HEK293 (cell line): ENCODE data around the gene IQCE.

ENCODE experiments used
- CTCF ChIA-PET: fragments of 350-600 bp; formaldehyde crosslinking; extraction: SDS; loops from one replicate; lab custom pipeline; 2021; ENCODE audit warnings: antibody characterized with exemption; lab: Yijun Ruan, JAX
- POLR2A ChIA-PET: fragments of 300-600 bp; formaldehyde crosslinking; extraction: SDS; loops from one replicate; lab custom pipeline; 2020; ENCODE audit warnings: antibody characterized with exemption, inconsistent platforms; lab: Yijun Ruan, JAX
- H3K27ac ChIP-seq: fragments of 200-500 bp; sonication (Bioruptor generic); 2 replicates; pipeline ENCODE4 v1.5.1; 2014; ENCODE audit warnings: low read depth, low read length, control low read depth, inconsistent platforms; ENCODE audit errors: extremely low read depth
- H3K36me3 ChIP-seq, 2 experiments: fragments of 200-500 bp in 1 of 2; sonication (Bioruptor generic) in 1 of 2; 1 replicate in 1 of 2; 2 replicates in 1 of 2; pipeline ENCODE4 v1.5.1; 2014 to 2017; ENCODE audit warnings: inconsistent platforms in 2 of 2, low read length in 2 of 2; ENCODE audit not compliant: control insufficient read depth in 2 of 2, insufficient read depth in 1 of 2
- H3K4me1 ChIP-seq: fragments of 200-500 bp; sonication (Bioruptor generic); 2 replicates; pipeline ENCODE4 v1.5.1; 2014; ENCODE audit warnings: mild to moderate bottlenecking, low read length, inconsistent platforms; ENCODE audit not compliant: control insufficient read depth, insufficient read depth
- H3K4me3 ChIP-seq: 2 replicates; pipeline ENCODE4 v1.5.1; 2011; ENCODE audit warnings: low read depth, mild to moderate bottlenecking, control low read depth, low read length, moderate library complexity
- H3K9me3 ChIP-seq: fragments of 200-500 bp; sonication (Bioruptor generic); 2 replicates; pipeline ENCODE4 v1.5.1; 2014; ENCODE audit warnings: low read depth, low read length, inconsistent platforms; ENCODE audit not compliant: control insufficient read depth, insufficient read depth
- ATF2 ChIP-seq: fragments of 450-650 bp; formaldehyde crosslinking; IDR thresholded peaks from 2 replicates; pipeline ENCODE4 v1.5.1; 2016; ENCODE audit warnings: missing biosample characterization, missing genetic modification characterization, low read depth
- BCL11A ChIP-seq: fragments of 450-650 bp; formaldehyde crosslinking; IDR thresholded peaks from 2 replicates; pipeline ENCODE4 v1.5.1; 2016; ENCODE audit warnings: low read depth, missing biosample characterization, missing genetic modification characterization
- BCL11B ChIP-seq: fragments of 450-650 bp; formaldehyde crosslinking; IDR thresholded peaks from 2 replicates; pipeline ENCODE4 v1.5.1; 2016; ENCODE audit warnings: low read depth, missing biosample characterization, missing genetic modification characterization
- EGR2 ChIP-seq: fragments of 450-650 bp; formaldehyde crosslinking; IDR thresholded peaks from 2 replicates; pipeline ENCODE4 v1.5.1; 2016; ENCODE audit warnings: low read depth, missing biosample characterization, missing genetic modification characterization
- KLF10 ChIP-seq: fragments of 450-650 bp; IDR thresholded peaks from 2 replicates; pipeline ENCODE4 v1.5.1; 2018; ENCODE audit warnings: missing biosample characterization, mild to moderate bottlenecking, missing genetic modification characterization
- KLF7 ChIP-seq: fragments of 450-650 bp; formaldehyde crosslinking; IDR thresholded peaks from 2 replicates; pipeline ENCODE4 v1.5.1; 2016; ENCODE audit warnings: missing biosample characterization, missing genetic modification characterization, borderline replicate concordance
- KLF9 ChIP-seq: fragments of 450-650 bp; formaldehyde crosslinking; IDR thresholded peaks from 2 replicates; pipeline ENCODE4 v1.5.1; 2016; ENCODE audit warnings: missing biosample characterization, missing genetic modification characterization, low read depth
- OSR2 ChIP-seq: fragments of 450-650 bp; formaldehyde crosslinking; IDR thresholded peaks from 2 replicates; pipeline ENCODE4 v1.5.1; 2016; ENCODE audit warnings: missing biosample characterization, missing genetic modification characterization
- PRDM6 ChIP-seq: fragments of 450-650 bp; formaldehyde crosslinking; IDR thresholded peaks from 2 replicates; pipeline ENCODE4 v1.5.1; 2017; ENCODE audit warnings: missing biosample characterization, missing genetic modification characterization
- REPIN1 ChIP-seq: fragments of 450-650 bp; formaldehyde crosslinking; IDR thresholded peaks from 2 replicates; pipeline ENCODE4 v1.5.1; 2017; ENCODE audit warnings: missing biosample characterization, missing genetic modification characterization, low read depth
- SCRT1 ChIP-seq: fragments of 450-650 bp; formaldehyde crosslinking; IDR thresholded peaks from 2 replicates; pipeline ENCODE4 v1.5.1; 2016; ENCODE audit warnings: missing biosample characterization, missing genetic modification characterization, borderline replicate concordance
- SCRT2 ChIP-seq: fragments of 450-650 bp; formaldehyde crosslinking; IDR thresholded peaks from 2 replicates; pipeline ENCODE4 v1.5.1; 2016; ENCODE audit warnings: missing biosample characterization, missing genetic modification characterization
- YY2 ChIP-seq: fragments of 450-650 bp; formaldehyde crosslinking; IDR thresholded peaks from 2 replicates; pipeline ENCODE4 v1.5.1; 2016; ENCODE audit warnings: missing biosample characterization, missing genetic modification characterization
- ZBTB11 ChIP-seq: fragments of 450-650 bp; formaldehyde crosslinking; conservative IDR thresholded peaks from 2 replicates; pipeline ENCODE4 v1.5.1; 2016; ENCODE audit warnings: low read depth, missing biosample characterization, missing genetic modification characterization
- ZBTB8A ChIP-seq: fragments of 450-650 bp; formaldehyde crosslinking; IDR thresholded peaks from 2 replicates; pipeline ENCODE4 v1.5.1; 2016; ENCODE audit warnings: missing biosample characterization, missing genetic modification characterization
- ZIC2 ChIP-seq: fragments of 450-650 bp; formaldehyde crosslinking; IDR thresholded peaks from 2 replicates; pipeline ENCODE4 v1.5.1; 2016; ENCODE audit warnings: missing biosample characterization, missing genetic modification characterization
- ZNF146 ChIP-seq: fragments of 450-650 bp; formaldehyde crosslinking; IDR thresholded peaks from 2 replicates; pipeline ENCODE4 v1.5.1; 2016; ENCODE audit warnings: missing biosample characterization, missing genetic modification characterization
- ZNF175 ChIP-seq: fragments of 450-650 bp; formaldehyde crosslinking; IDR thresholded peaks from 2 replicates; pipeline ENCODE4 v1.5.1; 2016; ENCODE audit warnings: missing biosample characterization, missing genetic modification characterization
- ZNF335 ChIP-seq: fragments of 450-650 bp; formaldehyde crosslinking; conservative IDR thresholded peaks from 2 replicates; pipeline ENCODE4 v1.5.1; 2016; ENCODE audit warnings: missing biosample characterization, missing genetic modification characterization
- ZNF366 ChIP-seq: fragments of 450-650 bp; formaldehyde crosslinking; conservative IDR thresholded peaks from 2 replicates; pipeline ENCODE4 v1.5.1; 2016; ENCODE audit warnings: missing biosample characterization, missing genetic modification characterization
- ZNF37A ChIP-seq: fragments of 450-650 bp; IDR thresholded peaks from 2 replicates; pipeline ENCODE4 v1.5.1; 2018; ENCODE audit warnings: missing biosample characterization, missing genetic modification characterization
- ZNF404 ChIP-seq: fragments of 450-650 bp; formaldehyde crosslinking; IDR thresholded peaks from 2 replicates; pipeline ENCODE4 v1.5.1; 2017; ENCODE audit warnings: missing biosample characterization, missing genetic modification characterization
- ZNF501 ChIP-seq: fragments of 450-650 bp; formaldehyde crosslinking; IDR thresholded peaks from 2 replicates; pipeline ENCODE4 v1.5.1; 2016; ENCODE audit warnings: missing biosample characterization, missing genetic modification characterization
- ZNF513 ChIP-seq: fragments of 450-650 bp; IDR thresholded peaks from 2 replicates; pipeline ENCODE4 v1.5.1; 2018; ENCODE audit warnings: missing biosample characterization, missing genetic modification characterization
- ZNF558 ChIP-seq: fragments of 450-650 bp; formaldehyde crosslinking; IDR thresholded peaks from 2 replicates; pipeline ENCODE4 v1.5.1; 2016; ENCODE audit warnings: missing biosample characterization, missing genetic modification characterization
- ZNF580 ChIP-seq: fragments of 450-650 bp; formaldehyde crosslinking; IDR thresholded peaks from 2 replicates; pipeline ENCODE4 v1.5.1; 2016; ENCODE audit warnings: missing biosample characterization, missing genetic modification characterization
- ZNF600 ChIP-seq: fragments of 450-650 bp; formaldehyde crosslinking; IDR thresholded peaks from 2 replicates; pipeline ENCODE4 v1.5.1; 2016; ENCODE audit warnings: missing biosample characterization, missing genetic modification characterization
- ZNF654 ChIP-seq: fragments of 450-650 bp; formaldehyde crosslinking; IDR thresholded peaks from 2 replicates; pipeline ENCODE4 v1.5.1; 2016; ENCODE audit warnings: low read depth, missing biosample characterization, missing genetic modification characterization
- ZNF830 ChIP-seq: fragments of 450-650 bp; IDR thresholded peaks from 2 replicates; pipeline ENCODE4 v1.5.0; 2018; ENCODE audit warnings: missing biosample characterization, missing genetic modification characterization, low read depth, mild to moderate bottlenecking, moderate library complexity

IQCE gene

GRCh38 chr7:2553108-2553507, 5.7 kb upstream of the IQCE start (continued):
- TF ChIP-seq ZNF830 (tag by site-specific recombination) (no peak), ZNF654 (tag by site-specific recombination) (no peak), ZBTB11 (tag by site-specific recombination) (no peak), PRDM6 (tag by site-specific recombination) (peak; percentile 77), EGR2 (no peak), ZNF146 (tag by site-specific recombination) (no peak), BCL11A (tag by site-specific recombination) (no peak), ATF2 (tag by site-specific recombination) (peak; percentile 37; the same call in 1 of the 2 replicates), BCL11B (no peak)
- TF ChIP-seq, all 188 proteins: peak for 5

- Histone ChIP-seq H3K27ac (no peak overlapping the region), H3K36me3 (peaks cover 20 to 31% of the 10 kb centered on the region in 2 experiments), H3K4me3 (peak overlapping the region; percentile 88), H3K4me1 (peaks cover 2% of the 10 kb centered on the region; the same call in 1 of the 2 replicates), H3K9me3 (no peaks in the 10 kb centered on the region)
- ChIA-PET POLR2A (interaction anchor here (0.5 kb wide), 1 partner anchor 157 kb away, joined by 5 read pairs; no protein-coding TSS in a partner anchor), CTCF (interaction anchor here (0.6 to 1.0 kb wide), 5 partner anchors 18 to 993 kb away, joined by 3 to 5 read pairs (median 4); no protein-coding TSS in a partner anchor)
- TF ChIP-seq KLF10 (tag by site-specific recombination) (no peak), ZNF580 (tag by site-specific recombination) (no peak), ZNF600 (tag by site-specific recombination) (peak; percentile 55; the same call in 1 of the 2 replicates), ZNF366 (tag by site-specific recombination) (0 out of 2 replicates have a peak, but pooled peaks have one; percentile 13), YY2 (tag by site-specific recombination) (no peak), KLF9 (tag by site-specific recombination) (no peak), ZNF335 (tag by site-specific recombination) (0 out of 2 replicates have a peak, but pooled peaks have one; percentile 17), KLF7 (tag by site-specific recombination) (no peak), SCRT1 (tag by site-specific recombination) (0 out of 2 replicates have a peak, but pooled peaks have one; percentile 7), ZBTB8A (tag by site-specific recombination) (peak; percentile 26; the same call in 1 of the 2 replicates), OSR2 (tag by site-specific recombination) (peak; percentile 6; the same call in 1 of the 2 replicates), ZNF37A (no peak), SCRT2 (tag by site-specific recombination) (peak; percentile 74), ZNF501 (tag by site-specific recombination) (no peak), ZNF404 (tag by site-specific recombination) (no peak), ZNF558 (no peak), ZIC2 (tag by site-specific recombination) (no peak), ZNF513 (tag by site-specific recombination) (no peak), ZNF175 (tag by site-specific recombination) (no peak), REPIN1 (no peak)
These were observed 4.8 kb upstream of the IQCE start for GRCh38 chr7:2553831-2554581.
